IMR-90 (cell line): ENCODE measurements around the gene NRF1. TPM values are rescaled to one million over a fixed set of nuclear protein-coding genes. Genes with fewer than 3 reads are reported as not detected.

Experiments
- ATAC-seq: fragments of 200-7000 bp; cut with Tn5 transposase; 2 replicates; pipeline ENCODE4 v1.9.1; 2020; ENCODE audit warnings: low read depth, mild to moderate bottlenecking, moderate library complexity
- BruUV-seq: library from RNA; stranded (reverse); fragments of 400-500 nt; replicated peaks from 2 replicates; lab custom pipeline; 2021; lab: Mats Ljungman, UMichigan
- CTCF ChIA-PET: fragments of 300-600 bp; formaldehyde crosslinking; extraction: SDS; loops from one replicate; lab custom pipeline; 2021; ENCODE audit warnings: antibody characterized with exemption; lab: Yijun Ruan, JAX
- POLR2A ChIA-PET: fragments of 300-600 bp; sonication (Branson Sonifier 250); formaldehyde crosslinking; loops from one replicate; lab custom pipeline; 2022; ENCODE audit warnings: antibody characterized with exemption; ENCODE audit not compliant: unreplicated experiment; lab: Charles Lee
- DNase-seq: peaks from one replicate; pipeline ENCODE4 v3.0.0; 2013
- H2AFZ ChIP-seq: replicated peaks from 2 replicates; pipeline ENCODE3; 2013; ENCODE audit warnings: low read length, mild to moderate bottlenecking; ENCODE audit not compliant: poor library complexity
- H2AK5ac ChIP-seq: 2 replicates; pipeline ENCODE4 v1.6.1; 2013; ENCODE audit warnings: low read depth, low read length, inconsistent platforms
- H2AK9ac ChIP-seq: replicated peaks from 2 replicates; pipeline ENCODE3; 2013; ENCODE audit warnings: mild to moderate bottlenecking, low read depth, low read length, moderate library complexity; ENCODE audit not compliant: poor library complexity
- H2BK120ac ChIP-seq: 2 replicates; pipeline ENCODE4 v1.6.1; 2013; ENCODE audit warnings: low read depth, low read length, inconsistent platforms
- H2BK15ac ChIP-seq: 3 replicates; pipeline ENCODE4 v1.6.1; 2013; ENCODE audit warnings: low read depth, low read length, inconsistent platforms
- H2BK20ac ChIP-seq: 2 replicates; pipeline ENCODE4 v1.6.1; 2013; ENCODE audit warnings: low read depth, mild to moderate bottlenecking, inconsistent platforms, low read length, moderate library complexity
- H2BK5ac ChIP-seq: 2 replicates; pipeline ENCODE4 v1.6.1; 2013; ENCODE audit warnings: mild to moderate bottlenecking, low read depth, low read length, inconsistent platforms; ENCODE audit not compliant: poor library complexity, severe bottlenecking
- H3K14ac ChIP-seq: replicated peaks from 2 replicates; pipeline ENCODE4 v1.6.1; 2013; ENCODE audit warnings: low read depth, low read length, inconsistent platforms
- H3K18ac ChIP-seq: 2 replicates; pipeline ENCODE4 v1.6.1; 2013; ENCODE audit warnings: low read depth, low read length, control low read depth
- H3K23ac ChIP-seq: 2 replicates; pipeline ENCODE4 v1.6.1; 2013; ENCODE audit warnings: low read depth, low read length, inconsistent platforms
- H3K27ac ChIP-seq: 2 replicates; pipeline ENCODE4 v1.5.1; 2013; ENCODE audit warnings: mild to moderate bottlenecking, control low read depth, low read length; ENCODE audit not compliant: insufficient read depth
- H3K27me3 ChIP-seq: 2 replicates; pipeline ENCODE4 v1.6.1; 2013; ENCODE audit warnings: low read length; ENCODE audit not compliant: control insufficient read depth, insufficient read depth
- H3K36me3 ChIP-seq: 2 replicates; pipeline ENCODE4 v1.6.1; 2013; ENCODE audit warnings: low read length, mixed read lengths; ENCODE audit not compliant: control insufficient read depth, insufficient read depth
- H3K4ac ChIP-seq: 2 replicates; pipeline ENCODE4 v1.6.1; 2013; ENCODE audit warnings: low read depth, low read length, inconsistent platforms
- H3K4me1 ChIP-seq: 2 replicates; pipeline ENCODE4 v1.6.1; 2013; ENCODE audit warnings: low read length, mixed read lengths; ENCODE audit not compliant: control insufficient read depth, insufficient read depth
- H3K4me2 ChIP-seq: 2 replicates; pipeline ENCODE4 v1.6.1; 2013; ENCODE audit warnings: low read depth, mild to moderate bottlenecking, control low read depth, low read length, moderate library complexity
- H3K4me3 ChIP-seq: 2 replicates; pipeline ENCODE4 v1.5.1; 2013; ENCODE audit warnings: low read depth, mild to moderate bottlenecking, control low read depth, low read length, moderate library complexity; ENCODE audit not compliant: insufficient read depth
- H3K56ac ChIP-seq: 2 replicates; pipeline ENCODE4 v1.6.1; 2013; ENCODE audit warnings: low read length, inconsistent platforms; ENCODE audit not compliant: insufficient read depth; ENCODE audit errors: extremely low read depth
- H3K79me1 ChIP-seq, 2 experiments: 2 replicates each; pipeline ENCODE4 v1.6.1; 2013; ENCODE audit warnings: low read length in 2 of 2, inconsistent platforms in 1 of 2, low read depth in 1 of 2
- H3K9ac ChIP-seq: 2 replicates; pipeline ENCODE4 v1.6.1; 2013; ENCODE audit warnings: low read depth, low read length, control low read depth
- H3K9me1 ChIP-seq: 2 replicates; pipeline ENCODE4 v1.6.1; 2013; ENCODE audit warnings: low read length, inconsistent platforms; ENCODE audit not compliant: insufficient read depth
- H3K9me3 ChIP-seq: 2 replicates; pipeline ENCODE4 v1.6.1; 2013; ENCODE audit warnings: low read length; ENCODE audit not compliant: control insufficient read depth, insufficient read depth
- H4K20me1 ChIP-seq: 2 replicates; pipeline ENCODE4 v1.6.1; 2013; ENCODE audit warnings: low read length, inconsistent platforms; ENCODE audit not compliant: insufficient read depth
- H4K5ac ChIP-seq: 2 replicates; pipeline ENCODE4 v1.6.1; 2013; ENCODE audit warnings: mild to moderate bottlenecking, low read depth, low read length, control low read depth
- H4K8ac ChIP-seq, 2 experiments: 2 replicates each; pipeline ENCODE4 v1.6.1; 2013; ENCODE audit warnings: low read depth in 2 of 2, low read length in 2 of 2, control low read depth in 1 of 2, inconsistent platforms in 1 of 2
- H4K91ac ChIP-seq: 2 replicates; pipeline ENCODE4 v1.6.1; 2013; ENCODE audit warnings: low read depth, low read length, inconsistent platforms; ENCODE audit not compliant: insufficient read depth
- BHLHE40 ChIP-seq: fragments of 150-350 bp; IDR thresholded peaks from 2 replicates; pipeline ENCODE4 v1.6.1; 2016; ENCODE audit warnings: mild to moderate bottlenecking, low read depth, low read length
- CTCF ChIP-seq: conservative IDR thresholded peaks from 2 replicates; pipeline ENCODE4 v1.5.1; 2012; ENCODE audit warnings: mild to moderate bottlenecking, low read depth, low read length, improper control_type of control experiment
- ELK1 ChIP-seq: fragments of 150-350 bp; IDR thresholded peaks from 2 replicates; pipeline ENCODE4 v1.6.1; 2016; ENCODE audit warnings: low read depth, mild to moderate bottlenecking, low read length, moderate library complexity, borderline replicate concordance
- FOS ChIP-seq: fragments of 150-350 bp; IDR thresholded peaks from 2 replicates; pipeline ENCODE4 v1.6.1; 2016; ENCODE audit warnings: low read depth, low read length
- MXI1 ChIP-seq: IDR thresholded peaks from 2 replicates; pipeline ENCODE4 v1.6.1; 2012; ENCODE audit warnings: low read depth, mild to moderate bottlenecking, low read length, moderate library complexity, borderline replicate concordance
- NFE2L2 ChIP-seq: fragments of 150-350 bp; IDR thresholded peaks from 2 replicates; pipeline ENCODE4 v1.6.1; 2016; ENCODE audit warnings: low read depth, mild to moderate bottlenecking, low read length
- RAD21 ChIP-seq: IDR thresholded peaks from 2 replicates; pipeline ENCODE4 v1.6.1; 2012; ENCODE audit warnings: low read length, improper control_type of control experiment
- RCOR1 ChIP-seq: IDR thresholded peaks from 2 replicates; pipeline ENCODE4 v1.6.1; 2012; ENCODE audit warnings: mild to moderate bottlenecking, low read length, improper control_type of control experiment; ENCODE audit not compliant: insufficient replicate concordance
- RFX5 ChIP-seq: IDR thresholded peaks from 2 replicates; pipeline ENCODE4 v1.8.0; 2012; ENCODE audit warnings: low read depth, mild to moderate bottlenecking, low read length, moderate library complexity
- USF2 ChIP-seq: fragments of 150-350 bp; IDR thresholded peaks from 2 replicates; pipeline ENCODE4 v1.6.1; 2017; ENCODE audit warnings: mild to moderate bottlenecking, antibody characterized with exemption, low read length, low read depth
- WGBS, 2 experiments: methylation state at CpG; one replicate each; pipeline versions ENCODE4 v1.1.5 to v1.1.7; 2013; ENCODE audit warnings: missing lambda C conversion rate in 2 of 2; ENCODE audit not compliant: insufficient read length in 1 of 2; ENCODE audit errors: extremely low coverage in 2 of 2; 5-methylcytosine and 5-hydroxymethylcytosine counted together
- dilution Hi-C: fragments of 300-500 bp; cut with HindIII; formaldehyde crosslinking; loops from one replicate; pipeline ENCODE4 v1.14.3; 2018; ENCODE audit warnings: low sequenced_read_pairs; ENCODE audit not compliant: unreplicated experiment
- in situ Hi-C: fragments of 300-500 bp; cut with MboI; formaldehyde crosslinking; loops from 3 replicates; pipeline ENCODE4 v1.14.3; 2019; ENCODE audit warnings: low sequenced_read_pairs, inconsistent platforms, mixed read lengths
- intact Hi-C: fragments of 100-400 bp; cut with micrococcal nuclease; formaldehyde crosslinking; loops from 2 replicates; pipeline ENCODE4 v1.10.0; 2022
- polyA plus RNA-seq, 3 experiments: library from polyadenylated mRNA; depleted of rRNA; stranded (reverse); fragments of >200 nt; gene quantifications; 2 replicates each; pipeline ENCODE4 v1.2.3, GENCODE V29; 2012; ENCODE audit warnings: low replicate concordance in 1 of 3
- total RNA-seq: library from RNA; depleted of rRNA; stranded (reverse); fragments of >200 nt; gene quantifications from 2 replicates; pipeline ENCODE4 v1.2.3, GENCODE V29; 2012

Gene NRF1
- total and polyA plus RNA-seq, 2 of the 4 experiments (the other 2 are of a cell fraction): 11.4 to 15.8 TPM

GRCh38 chr7:129777993-129778769, 166.7 kb downstream of the NRF1 start:
- no peak overlapping the region for H4K91ac ChIP-seq
- H3K4me1 ChIP-seq: peaks cover 2% of the 10 kb centered on the region; the same call in 1 of the 2 replicates
- no peak overlapping the region for H4K5ac ChIP-seq
- ATAC-seq (no peak), DNase-seq (no peak)
- no peak overlapping the region for H4K8ac ChIP-seq
- TF ChIP-seq ELK1: no peak
- no peak for TF ChIP-seq MXI1
- no peak for TF ChIP-seq CTCF
- TF ChIP-seq RAD21: no peak
- TF ChIP-seq RCOR1: no peak
- TF ChIP-seq RFX5: no peak
- TF ChIP-seq USF2: no peak
- TF ChIP-seq NFE2L2: no peak
- no peak for TF ChIP-seq FOS
- TF ChIP-seq BHLHE40: no peak
- H2BK5ac ChIP-seq: no peak overlapping the region
- peaks cover 27% of the 10 kb centered on the region for H4K20me1 ChIP-seq
- H2AK9ac ChIP-seq: no peak overlapping the region
- H3K23ac ChIP-seq: no peak overlapping the region
- H2BK15ac ChIP-seq: no peak overlapping the region
- H3K4ac ChIP-seq: no peak overlapping the region
- no peak overlapping the region for H2BK120ac ChIP-seq
- in situ Hi-C loops (no loop called here), intact Hi-C loops (no loop called here), dilution Hi-C loops (no loop called here)
- H3K27ac ChIP-seq: no peak overlapping the region
- WGBS, 2 experiments: 15% methylated on average over 19 of the region's 45 CpGs; no CpG with 5 or more reads in 1 of the 2 experiments
- H3K56ac ChIP-seq: no peak overlapping the region
- POLR2A ChIA-PET: no interaction called here
- no peak overlapping the region for H3K4me2 ChIP-seq
- H3K27me3 ChIP-seq: peaks cover 94% of the 10 kb centered on the region
- peaks cover 11% of the 10 kb centered on the region for H3K9me3 ChIP-seq
- no peaks in the 10 kb centered on the region for H3K9me1 ChIP-seq
- CTCF ChIA-PET: no interaction called here
- H2BK20ac ChIP-seq: no peak overlapping the region
- H2AFZ ChIP-seq: peak overlapping the region; percentile 39
- H3K14ac ChIP-seq: no peak overlapping the region
- no TSS peak for BruUV-seq
- H3K79me1 ChIP-seq: no peaks in the 10 kb centered on the region
- H2AK5ac ChIP-seq: no peak overlapping the region
- H3K9ac ChIP-seq: no peak overlapping the region
- H3K18ac ChIP-seq: no peak overlapping the region
- H3K4me3 ChIP-seq: no peak overlapping the region
- no peaks in the 10 kb centered on the region for H3K36me3 ChIP-seq
